ENCODE data around the gene SPAG16.

SPAG16 gene

DNA sequence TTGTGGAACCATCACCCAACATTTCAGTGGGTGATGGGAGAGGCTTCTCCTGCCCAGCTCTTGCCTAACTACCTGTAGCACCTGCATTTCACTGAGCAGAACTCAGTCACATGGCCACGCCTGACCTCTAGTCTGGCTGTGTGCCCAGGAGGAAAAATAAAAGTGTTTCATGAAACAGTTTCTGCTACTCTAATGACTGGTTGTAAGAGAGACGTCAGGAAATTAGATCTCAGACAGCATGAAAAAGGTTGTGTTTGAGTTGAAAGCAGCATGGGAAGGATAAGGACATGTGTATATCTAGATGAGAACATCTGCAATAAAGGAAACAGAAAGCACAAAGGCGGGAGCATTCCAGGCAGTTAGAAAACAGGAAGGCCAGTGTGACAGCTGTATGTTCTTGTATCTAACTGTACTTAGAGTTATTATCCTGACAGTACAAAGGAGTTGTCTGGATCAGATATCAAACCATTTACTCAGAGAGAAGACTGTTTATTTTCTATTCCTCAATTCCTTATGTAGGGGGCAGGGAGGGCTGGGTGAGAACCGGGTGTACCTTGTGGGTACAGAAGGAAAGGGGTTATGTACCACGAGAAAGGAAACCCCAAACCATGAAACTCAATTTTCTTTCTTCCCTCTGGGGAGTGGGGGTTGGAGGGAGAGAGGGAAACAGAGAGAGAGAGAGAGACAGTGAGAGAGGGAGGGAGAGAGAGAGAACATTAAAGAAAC, 819.2 kb downstream of the SPAG16 start:
- H3K4me3 ChIP-seq (ENCODE audit: low read depth, low read length), result no peak overlapping the region
- no peak for DNase-seq (ENCODE audit: low read depth, low spot score)
- ChIA-PET POLR2A (no interaction called here), CTCF (no interaction called here)
- TF ChIP-seq, protein P1, sequence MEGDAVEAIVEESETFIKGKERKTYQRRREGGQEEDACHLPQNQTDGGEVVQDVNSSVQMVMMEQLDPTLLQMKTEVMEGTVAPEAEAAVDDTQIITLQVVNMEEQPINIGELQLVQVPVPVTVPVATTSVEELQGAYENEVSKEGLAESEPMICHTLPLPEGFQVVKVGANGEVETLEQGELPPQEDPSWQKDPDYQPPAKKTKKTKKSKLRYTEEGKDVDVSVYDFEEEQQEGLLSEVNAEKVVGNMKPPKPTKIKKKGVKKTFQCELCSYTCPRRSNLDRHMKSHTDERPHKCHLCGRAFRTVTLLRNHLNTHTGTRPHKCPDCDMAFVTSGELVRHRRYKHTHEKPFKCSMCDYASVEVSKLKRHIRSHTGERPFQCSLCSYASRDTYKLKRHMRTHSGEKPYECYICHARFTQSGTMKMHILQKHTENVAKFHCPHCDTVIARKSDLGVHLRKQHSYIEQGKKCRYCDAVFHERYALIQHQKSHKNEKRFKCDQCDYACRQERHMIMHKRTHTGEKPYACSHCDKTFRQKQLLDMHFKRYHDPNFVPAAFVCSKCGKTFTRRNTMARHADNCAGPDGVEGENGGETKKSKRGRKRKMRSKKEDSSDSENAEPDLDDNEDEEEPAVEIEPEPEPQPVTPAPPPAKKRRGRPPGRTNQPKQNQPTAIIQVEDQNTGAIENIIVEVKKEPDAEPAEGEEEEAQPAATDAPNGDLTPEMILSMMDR (IDR thresholded peaks at IDR 0.05; ENCODE audit: insufficient read depth, low read length, missing control alignments), result no peak

DNA sequence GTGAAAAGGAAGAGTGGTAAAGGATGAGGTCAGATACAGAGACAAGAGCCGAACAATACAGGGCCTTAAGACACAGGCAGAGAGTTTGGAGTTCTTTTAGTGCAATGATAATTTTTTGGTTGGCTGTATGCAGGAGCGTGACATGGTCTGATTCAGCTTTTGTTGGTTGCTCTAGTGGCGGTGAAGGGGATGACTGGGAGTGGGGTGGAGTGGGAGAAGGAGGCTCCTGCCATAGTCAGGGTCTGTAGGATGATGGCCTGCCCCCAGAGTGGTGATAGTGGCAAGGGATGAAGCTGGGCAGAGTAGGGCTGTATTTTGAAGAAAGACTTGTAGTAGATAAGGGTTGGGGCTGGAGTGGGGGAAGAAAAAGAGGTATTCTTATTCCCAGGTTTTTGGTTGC, 820.0 kb downstream of the SPAG16 start:
- CTCF ChIA-PET, result no interaction called here

DNA sequence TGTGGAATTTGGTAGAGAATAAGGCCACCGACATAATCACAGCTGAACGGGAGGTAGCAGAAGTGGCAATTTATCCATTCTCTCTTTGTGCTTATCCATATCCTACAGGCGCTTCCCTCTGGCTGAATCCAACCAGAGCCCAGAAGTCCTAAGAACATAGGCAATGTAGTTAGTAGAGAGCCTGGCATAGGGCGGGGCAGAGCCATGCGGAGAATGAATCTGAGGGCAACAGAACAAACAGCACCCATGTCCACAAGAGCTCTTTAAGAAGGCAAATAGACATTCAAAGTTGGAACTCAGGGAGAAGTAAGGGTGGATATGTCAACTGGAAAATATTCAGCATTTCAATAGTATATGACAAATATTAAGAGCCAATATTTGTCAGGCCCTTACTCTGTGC, 820.7 kb downstream of the SPAG16 start:
- ChIA-PET POLR2A (no interaction called here), CTCF (no interaction called here)
- no peak overlapping the region for H3K4me3 ChIP-seq (ENCODE audit: low read depth, low read length)
- TF ChIP-seq, protein P1 (IDR thresholded peaks at IDR 0.05; ENCODE audit: insufficient read depth, low read length, missing control alignments), result no peak
- no peak for DNase-seq (ENCODE audit: low read depth, low spot score)

More for the DNA sequence above, 820.0 kb downstream of the SPAG16 start:
- no peak overlapping the region for H3K4me3 ChIP-seq (ENCODE audit: low read depth, low read length)
- POLR2A ChIA-PET, result no interaction called here
- TF ChIP-seq, protein P1 (IDR thresholded peaks at IDR 0.05; ENCODE audit: insufficient read depth, low read length, missing control alignments), result no peak
- no peak for DNase-seq (ENCODE audit: low read depth, low spot score)

DNA sequence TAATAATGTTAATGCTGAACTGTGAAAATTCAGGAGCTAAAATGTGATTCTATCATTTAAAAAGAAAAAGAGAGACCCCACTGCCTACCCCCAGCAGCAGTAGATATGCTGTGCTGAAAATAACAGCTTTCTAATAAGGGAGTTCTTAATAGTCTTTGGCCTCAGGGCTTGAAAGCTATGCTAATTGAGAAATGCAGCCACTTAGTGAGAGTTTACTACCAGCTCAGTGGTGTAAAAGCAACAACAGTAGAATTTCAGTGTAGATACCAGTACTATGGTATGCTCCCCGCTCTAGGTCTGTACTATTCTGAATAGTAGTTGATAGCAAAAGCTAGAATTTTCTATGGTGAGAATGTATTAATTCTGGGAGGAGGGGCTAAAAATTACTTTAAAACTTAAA, 823.5 kb downstream of the SPAG16 start:
- TF ChIP-seq, protein P1 (IDR thresholded peaks at IDR 0.05; ENCODE audit: insufficient read depth, low read length, missing control alignments), result no peak
- CTCF ChIA-PET, result no interaction called here
- POLR2A ChIA-PET, result no interaction called here
- H3K4me3 ChIP-seq (ENCODE audit: low read depth, low read length), result no peak overlapping the region
- DNase-seq (ENCODE audit: low read depth, low spot score), result no peak

DNA sequence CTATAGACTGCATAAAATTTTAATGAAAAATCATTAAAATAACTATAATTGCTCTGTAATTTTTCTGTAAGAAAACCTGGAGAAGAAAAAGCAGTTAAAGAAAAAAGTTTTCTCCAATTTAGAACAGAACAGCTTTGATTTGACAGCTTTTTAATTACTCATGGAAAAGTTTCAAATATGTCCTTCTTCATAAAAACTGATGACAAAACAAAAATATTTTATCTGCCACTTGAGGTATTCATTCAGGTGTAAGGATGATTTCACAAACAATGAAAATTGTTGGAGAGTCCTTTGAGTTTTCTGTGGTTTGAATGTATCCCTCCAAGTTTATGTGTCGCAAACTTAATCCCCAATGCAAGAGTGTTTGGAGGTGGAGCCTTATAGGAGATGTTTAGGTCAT, 824.3 kb downstream of the SPAG16 start:
- ChIA-PET POLR2A (no interaction called here), CTCF (no interaction called here)
- TF ChIP-seq, protein P1 (IDR thresholded peaks at IDR 0.05; ENCODE audit: insufficient read depth, low read length, missing control alignments), result no peak

DNA sequence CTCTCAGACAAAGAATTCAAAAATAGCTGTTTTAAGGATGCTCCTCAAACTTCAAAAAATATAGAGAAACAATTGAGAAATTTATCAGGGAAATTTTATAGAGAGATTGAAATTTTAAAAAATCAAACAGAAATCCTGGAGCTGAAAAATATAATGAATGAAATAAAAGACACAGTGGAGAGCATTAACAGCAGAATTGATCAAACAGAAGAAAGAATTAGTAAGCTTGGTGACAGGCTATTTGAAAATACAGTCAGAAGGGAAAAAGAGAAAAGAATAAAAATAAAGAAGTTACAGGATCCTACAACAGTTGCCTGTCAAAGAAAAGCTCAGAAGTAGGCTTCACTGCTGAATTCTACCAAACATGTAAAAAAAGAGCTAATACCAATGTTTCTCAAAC, 832.8 kb downstream of the SPAG16 start:
- H3K4me3 ChIP-seq (ENCODE audit: low read depth, low read length), result no peak overlapping the region
- TF ChIP-seq, protein P1 (IDR thresholded peaks at IDR 0.05; ENCODE audit: insufficient read depth, low read length, missing control alignments), result no peak
- ChIA-PET POLR2A (no interaction called here), CTCF (no interaction called here)
- no peak for DNase-seq (ENCODE audit: low read depth, low spot score)

More for the DNA sequence above, 824.3 kb downstream of the SPAG16 start:
- no peak for DNase-seq (ENCODE audit: low read depth, low spot score)
- H3K4me3 ChIP-seq (ENCODE audit: low read depth, low read length), result no peak overlapping the region
